PFSK-1 (cell line): ENCODE measurements around the gene ATG7.

Source experiments
- FOXP2 ChIP-seq: optimal IDR thresholded peaks from 2 replicates; pipeline ENCODE3; 2011; ENCODE audit warnings: borderline replicate concordance, control low read depth, inconsistent platforms; ENCODE audit not compliant: insufficient read depth; ENCODE audit errors: extremely low read length, extremely low read depth
- POLR2AphosphoS5 ChIP-seq: IDR thresholded peaks from 2 replicates; pipeline ENCODE4 v1.6.1; 2012; ENCODE audit warnings: low read depth, mild to moderate bottlenecking, control low read depth, low read length, moderate library complexity
- SIN3A ChIP-seq: IDR thresholded peaks from 2 replicates; pipeline ENCODE4 v1.6.1; 2012; ENCODE audit warnings: mild to moderate bottlenecking, low read length, moderate library complexity, borderline replicate concordance; ENCODE audit not compliant: insufficient read depth
- TAF1 ChIP-seq: IDR thresholded peaks from 2 replicates; pipeline ENCODE4 v1.6.1; 2012; ENCODE audit warnings: low read length, control low read depth, borderline replicate concordance; ENCODE audit not compliant: insufficient read depth
- TF ChIP-seq, protein P1 (sequence below), 2 experiments: IDR thresholded peaks; 2 replicates each; pipeline versions ENCODE4 v1.6.1 to v1.8.0; 2011 to 2012; ENCODE audit warnings: low read depth in 2 of 2, low read length in 2 of 2, control low read depth in 1 of 2, inconsistent platforms in 1 of 2, mild to moderate bottlenecking in 1 of 2, moderate library complexity in 1 of 2; ENCODE audit not compliant: insufficient read depth in 1 of 2

ATG7 gene

DNA sequence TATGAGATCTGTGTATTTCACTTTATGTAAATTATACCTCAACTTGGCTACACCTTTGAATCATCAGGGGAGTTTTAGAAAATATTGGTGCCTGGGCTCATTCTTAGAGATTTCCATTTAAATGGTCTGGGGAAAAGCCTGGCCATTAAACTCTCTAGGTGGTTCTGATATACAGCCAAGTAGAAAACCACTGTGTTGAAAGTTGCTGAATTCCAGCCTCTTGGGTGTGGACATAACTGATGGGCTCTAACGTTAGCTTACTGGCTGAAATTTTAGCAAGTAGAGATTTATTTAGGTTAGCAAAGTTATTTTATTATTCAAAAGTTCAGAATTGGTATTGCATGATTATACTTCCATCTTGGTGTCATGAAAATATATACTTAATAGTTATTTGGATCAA lies 84.1 kb downstream of the ATG7 start:
- no peak for TF ChIP-seq FOXP2
- TF ChIP-seq SIN3A = no peak
- TF ChIP-seq, protein P1, sequence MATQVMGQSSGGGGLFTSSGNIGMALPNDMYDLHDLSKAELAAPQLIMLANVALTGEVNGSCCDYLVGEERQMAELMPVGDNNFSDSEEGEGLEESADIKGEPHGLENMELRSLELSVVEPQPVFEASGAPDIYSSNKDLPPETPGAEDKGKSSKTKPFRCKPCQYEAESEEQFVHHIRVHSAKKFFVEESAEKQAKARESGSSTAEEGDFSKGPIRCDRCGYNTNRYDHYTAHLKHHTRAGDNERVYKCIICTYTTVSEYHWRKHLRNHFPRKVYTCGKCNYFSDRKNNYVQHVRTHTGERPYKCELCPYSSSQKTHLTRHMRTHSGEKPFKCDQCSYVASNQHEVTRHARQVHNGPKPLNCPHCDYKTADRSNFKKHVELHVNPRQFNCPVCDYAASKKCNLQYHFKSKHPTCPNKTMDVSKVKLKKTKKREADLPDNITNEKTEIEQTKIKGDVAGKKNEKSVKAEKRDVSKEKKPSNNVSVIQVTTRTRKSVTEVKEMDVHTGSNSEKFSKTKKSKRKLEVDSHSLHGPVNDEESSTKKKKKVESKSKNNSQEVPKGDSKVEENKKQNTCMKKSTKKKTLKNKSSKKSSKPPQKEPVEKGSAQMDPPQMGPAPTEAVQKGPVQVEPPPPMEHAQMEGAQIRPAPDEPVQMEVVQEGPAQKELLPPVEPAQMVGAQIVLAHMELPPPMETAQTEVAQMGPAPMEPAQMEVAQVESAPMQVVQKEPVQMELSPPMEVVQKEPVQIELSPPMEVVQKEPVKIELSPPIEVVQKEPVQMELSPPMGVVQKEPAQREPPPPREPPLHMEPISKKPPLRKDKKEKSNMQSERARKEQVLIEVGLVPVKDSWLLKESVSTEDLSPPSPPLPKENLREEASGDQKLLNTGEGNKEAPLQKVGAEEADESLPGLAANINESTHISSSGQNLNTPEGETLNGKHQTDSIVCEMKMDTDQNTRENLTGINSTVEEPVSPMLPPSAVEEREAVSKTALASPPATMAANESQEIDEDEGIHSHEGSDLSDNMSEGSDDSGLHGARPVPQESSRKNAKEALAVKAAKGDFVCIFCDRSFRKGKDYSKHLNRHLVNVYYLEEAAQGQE (IDR thresholded peaks at IDR 0.05; ENCODE audit: insufficient read depth in 1 of 2, low read depth in 2 of 2, low read length in 2 of 2) = no peak
- TF ChIP-seq POLR2AphosphoS5 = no peak
- TF ChIP-seq TAF1 = no peak

DNA sequence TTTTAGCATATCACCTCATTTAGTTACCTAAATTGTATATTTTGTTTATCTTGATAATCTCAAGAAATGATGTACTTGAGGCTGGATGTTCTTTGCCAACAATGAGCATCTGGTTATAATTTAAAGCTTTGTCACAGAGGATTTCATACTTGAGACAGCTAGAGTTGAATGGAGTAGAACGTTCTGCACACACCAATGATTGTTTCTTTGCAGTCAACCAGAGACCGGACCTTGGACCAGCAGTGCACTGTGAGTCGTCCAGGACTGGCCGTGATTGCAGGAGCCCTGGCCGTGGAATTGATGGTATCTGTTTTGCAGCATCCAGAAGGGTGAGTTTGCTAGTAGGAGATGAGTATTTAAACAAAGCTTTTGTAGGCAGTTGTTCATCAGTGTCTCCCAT lies 90.4 kb downstream of the ATG7 start:
- no peak for TF ChIP-seq TAF1
- TF ChIP-seq, protein P1 (IDR thresholded peaks at IDR 0.05; ENCODE audit: insufficient read depth in 1 of 2, low read depth in 2 of 2, low read length in 2 of 2) = no peak
- TF ChIP-seq SIN3A = no peak
- TF ChIP-seq FOXP2 = no peak
- TF ChIP-seq POLR2AphosphoS5 = no peak

GRCh38 chr3:11363715-11364114 lies 91.5 kb downstream of the ATG7 start:
- TF ChIP-seq SIN3A (no peak), POLR2AphosphoS5 (no peak), FOXP2 (no peak), TAF1 (no peak)
- TF ChIP-seq, protein P1 (IDR thresholded peaks at IDR 0.05; ENCODE audit: insufficient read depth in 1 of 2, low read depth in 2 of 2, low read length in 2 of 2) = no peak

DNA sequence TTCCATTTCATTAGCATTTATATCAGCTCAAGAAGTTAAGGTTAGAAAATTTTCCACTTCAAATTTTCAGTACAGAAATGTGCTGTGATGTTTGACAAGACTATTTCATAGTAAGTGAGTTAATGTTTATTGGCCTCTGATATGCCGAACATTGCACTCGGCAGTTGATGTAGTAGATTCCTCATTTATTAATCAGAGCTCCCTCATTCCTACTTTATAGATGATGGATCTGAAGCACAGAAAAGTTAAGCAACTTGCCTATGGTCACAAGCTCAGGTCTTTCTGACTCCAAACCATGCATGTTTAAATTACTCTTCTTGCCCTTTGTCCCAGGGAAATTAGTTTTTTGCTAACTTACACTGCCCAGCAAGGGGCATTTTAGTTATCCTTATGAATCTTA lies 92.0 kb downstream of the ATG7 start:
- TF ChIP-seq, protein P1 (IDR thresholded peaks at IDR 0.05; ENCODE audit: insufficient read depth in 1 of 2, low read depth in 2 of 2, low read length in 2 of 2) = no peak
- TF ChIP-seq FOXP2 (no peak), POLR2AphosphoS5 (no peak), TAF1 (no peak), SIN3A (no peak)
